A673 (cell line): ENCODE measurements around the gene SOX5.

ENCODE experiments used
- CTCF ChIP-seq: fragments of 300-800, 200-600 bp; sonication (generic); conservative IDR thresholded peaks from 2 replicates; pipeline ENCODE4 v1.5.1; 2017; ENCODE audit warnings: low read depth, mild to moderate bottlenecking, antibody characterized with exemption, low read length, moderate library complexity, mixed read lengths
- EZH2 ChIP-seq: fragments of 200-600 bp; sonication (generic); IDR thresholded peaks from 2 replicates; pipeline ENCODE4 v1.6.1; 2017; ENCODE audit warnings: borderline replicate concordance, low read depth, mild to moderate bottlenecking, mixed read lengths, antibody characterized with exemption, low read length; ENCODE audit not compliant: poor library complexity, severe bottlenecking

- TF ChIP-seq CTCF (no peak), EZH2 (no peak)
These were observed 454.0 kb downstream of the SOX5 start for GRCh38 chr12:23495472-23495871.
